HG03108 (cell line): ENCODE results near the gene LRIF1.
"Not testable (repeated sequence)": the region's sequence is repeated elsewhere in the genome, so short reads cannot be mapped to it uniquely, and the experiment has no call there.

Source experiments
- ATAC-seq: cut with Tn5 transposase; IDR thresholded peaks from one replicate; pipeline ENCODE4 v1.9.1; 2021; ENCODE audit warnings: moderate library complexity; ENCODE audit not compliant: unreplicated experiment

LRIF1 gene

GRCh38 chr1:110952031-110952430 lies 11.7 kb downstream of the LRIF1 start:
- ATAC-seq: no peak

- no peak for ATAC-seq
These were observed 12.6 kb downstream of the LRIF1 start for GRCh38 chr1:110951161-110951560.

GRCh38 chr1:110948038-110948810 lies 15.5 kb downstream of the LRIF1 start:
- no peak for ATAC-seq

GRCh38 chr1:110945626-110946025 lies 18.1 kb downstream of the LRIF1 start:
- no peak for ATAC-seq

- ATAC-seq: no peak
These were observed 18.9 kb downstream of the LRIF1 start for GRCh38 chr1:110944806-110945205.

GRCh38 chr1:110936567-110936966 lies 27.2 kb downstream of the LRIF1 start:
- no peak for ATAC-seq

GRCh38 chr1:110931097-110931496 lies 32.6 kb downstream of the LRIF1 start:
- ATAC-seq: not testable (repeated sequence)

- ATAC-seq: no peak
These were observed 34.8 kb downstream of the LRIF1 start for GRCh38 chr1:110928904-110929303.

GRCh38 chr1:110928191-110928590 lies 35.5 kb downstream of the LRIF1 start:
- ATAC-seq: no peak

GRCh38 chr1:110927484-110928075 lies 36.1 kb downstream of the LRIF1 start:
- no peak for ATAC-seq

GRCh38 chr1:110921953-110922352 lies 41.8 kb downstream of the LRIF1 start:
- no peak for ATAC-seq

- no peak for ATAC-seq
These were observed 45.7 kb downstream of the LRIF1 start for GRCh38 chr1:110918016-110918415.

- ATAC-seq: peak; percentile 74
These were observed 46.9 kb downstream of the LRIF1 start for GRCh38 chr1:110916669-110917306.

GRCh38 chr1:110916274-110916668 lies 47.5 kb downstream of the LRIF1 start:
- ATAC-seq: no peak

- ATAC-seq: no peak
These were observed 47.9 kb downstream of the LRIF1 start for GRCh38 chr1:110915804-110916203.

GRCh38 chr1:110914676-110915075 lies 49.0 kb downstream of the LRIF1 start:
- no peak for ATAC-seq

- no peak for ATAC-seq
These were observed 50.9 kb downstream of the LRIF1 start for GRCh38 chr1:110912784-110913183.

- ATAC-seq: no peak
These were observed 59.7 kb downstream of the LRIF1 start for GRCh38 chr1:110903853-110904500.

- no peak for ATAC-seq
These were observed 60.8 kb downstream of the LRIF1 start for GRCh38 chr1:110902820-110903463.

GRCh38 chr1:110899458-110899843 lies 64.3 kb downstream of the LRIF1 start:
- ATAC-seq: no peak
